T-cell (primary cell): Measurements from ENCODE around the gene ERGIC1. TPM values are rescaled to one million over a fixed set of nuclear protein-coding genes. Genes with fewer than 3 reads are reported as not detected.
"Not testable (repeated sequence)": the region's sequence is repeated elsewhere in the genome, so short reads cannot be mapped to it uniquely, and the experiment has no call there.

Experiments used
- ATAC-seq, 4 experiments: fragments of 200-7000 bp in 3 of 4; fragments of 150-1000 bp in 1 of 4; cut with Tn5 transposase; replicated peaks in 1 of 4; 1 replicate in 3 of 4; 2 replicates in 1 of 4; pipeline ENCODE4 v1.10.0; 2021; ENCODE audit warnings: moderate library complexity in 3 of 4, mild to moderate bottlenecking in 2 of 4, moderate number of reproducible peaks in 1 of 4
- CTCF ChIA-PET, 2 donors: fragments of 300-600 bp; sonication (Branson Sonifier 250); formaldehyde crosslinking; loops; one replicate each; lab custom pipeline; 2022; ENCODE audit warnings: antibody characterized with exemption in 2 of 2; lab: Charles Lee
- POLR2A ChIA-PET, 2 donors: fragments of 300-600 bp; sonication (Branson Sonifier 250); formaldehyde crosslinking; loops; one replicate each; lab custom pipeline; 2022; ENCODE audit warnings: antibody characterized with exemption in 2 of 2; lab: Charles Lee
- DNase-seq, 35 experiments: peaks; one replicate each; pipeline versions ENCODE4 v3.0.0 to v3.0.0-alpha.2; 2013 to 2023
- H3K27ac ChIP-seq: one replicate; pipeline ENCODE4 v1.5.1; 2013; ENCODE audit warnings: low read length
- H3K27me3 ChIP-seq, 2 experiments: replicated peaks in 1 of 2; 1 replicate in 1 of 2; 2 replicates in 1 of 2; pipeline versions ENCODE4 v1.6.1 to v1.7.0; 2013; ENCODE audit warnings: low read length in 1 of 2, mixed read lengths in 1 of 2; ENCODE audit not compliant: control insufficient read depth in 2 of 2, insufficient read depth in 2 of 2; ENCODE audit errors: extremely low read depth in 1 of 2
- H3K36me3 ChIP-seq, 2 donors: 1 replicate in 1 of 2; 2 replicates in 1 of 2; pipeline versions ENCODE4 v1.6.1 to v1.7.0; 2013; ENCODE audit warnings: low read length in 1 of 2; ENCODE audit not compliant: control insufficient read depth in 2 of 2, insufficient read depth in 1 of 2; ENCODE audit errors: extremely low read depth in 1 of 2
- H3K4me1 ChIP-seq, 2 experiments: 1 replicate in 1 of 2; 2 replicates in 1 of 2; pipeline versions ENCODE4 v1.6.1 to v1.7.0; 2013; ENCODE audit warnings: low read length in 2 of 2, mixed read lengths in 1 of 2; ENCODE audit not compliant: insufficient read depth in 2 of 2, control insufficient read depth in 1 of 2; ENCODE audit errors: extremely low read depth in 1 of 2
- H3K4me3 ChIP-seq, 2 donors: 1 replicate in 1 of 2; 2 replicates in 1 of 2; pipeline versions ENCODE4 v1.5.1 to v1.7.0; 2013; ENCODE audit warnings: mild to moderate bottlenecking in 2 of 2, low read length in 1 of 2, moderate library complexity in 1 of 2; ENCODE audit not compliant: control insufficient read depth in 1 of 2; ENCODE audit errors: extremely low read depth in 1 of 2
- H3K9me3 ChIP-seq: 2 replicates; pipeline ENCODE4 v1.7.0; 2013
- H3K27ac Mint-ChIP-seq, 2 donors: one replicate each; pipeline ENCODE4 v1.8.0; 2020 to 2021; ENCODE audit warnings: mild to moderate bottlenecking in 2 of 2, mixed read lengths in 2 of 2
- H3K27me3 Mint-ChIP-seq, 2 donors: one replicate each; pipeline ENCODE4 v1.8.0; 2021 to 2022; ENCODE audit warnings: mixed read lengths in 2 of 2
- H3K36me3 Mint-ChIP-seq: one replicate; pipeline ENCODE4 v1.8.0; 2021; ENCODE audit warnings: mixed read lengths
- H3K4me1 Mint-ChIP-seq, 3 donors: one replicate each; pipeline ENCODE4 v1.8.0; 2020 to 2022; ENCODE audit warnings: mixed read lengths in 3 of 3, mild to moderate bottlenecking in 1 of 3
- H3K4me3 Mint-ChIP-seq, 3 donors: one replicate each; pipeline ENCODE4 v1.8.0; 2020 to 2022; ENCODE audit warnings: mild to moderate bottlenecking in 3 of 3, mixed read lengths in 3 of 3, moderate library complexity in 3 of 3
- H3K9me3 Mint-ChIP-seq, 3 donors: one replicate each; pipeline ENCODE4 v1.8.0; 2020 to 2022; ENCODE audit warnings: mixed read lengths in 3 of 3
- WGBS: methylation state at CpG from one replicate; pipeline ENCODE4 v1.1.5; 2013; ENCODE audit warnings: missing lambda C conversion rate; ENCODE audit not compliant: insufficient coverage; 5-methylcytosine and 5-hydroxymethylcytosine counted together
- total RNA-seq, 35 experiments: library from RNA in 6 of 35; stranded (reverse) in 6 of 35; fragments of 120-200 nt in 1 of 35; gene quantifications; one replicate each; pipeline versions ENCODE4 v1.2.1 to v1.2.4 and lab custom pipeline; 2013 to 2026

ERGIC1 gene
- total RNA-seq, 5 donors from 2014 or later (not counting 1 experiment from before 2014, with no cell fraction given) = 45.5 to 67.7 (median 46.8) TPM

GRCh38 chr5:172846677-172847076 is 12.6 kb downstream of the ERGIC1 start:
- 69% methylated on average over 2 of the region's 4 CpGs for WGBS
- no peak overlapping the region for H3K27ac ChIP-seq
- peaks cover 0 to 34% of the 10 kb centered on the region in 2 experiments for H3K4me1 ChIP-seq
- H3K36me3 ChIP-seq = peaks cover 5 to 7% of the 10 kb centered on the region in 2 donors
- no peaks in the 10 kb centered on the region for H3K9me3 ChIP-seq
- ATAC-seq (no peak), DNase-seq (no peak)
- no peaks in the 10 kb centered on the region for H3K27me3 ChIP-seq
- ChIA-PET POLR2A (interaction anchor here in 1 of 2 donors (0.6 kb wide), 1 partner anchor 11 kb away, joined by 3 read pairs; no protein-coding TSS in a partner anchor), CTCF (interaction anchor here in 1 of 2 donors (0.5 kb wide), 1 partner anchor 148 kb away, joined by 3 read pairs; no protein-coding TSS in a partner anchor)
- Mint-ChIP-seq H3K36me3 (peaks cover 19% of the 10 kb centered on the region), H3K9me3 (no peaks in the 10 kb centered on the region), H3K4me3 (no peak overlapping the region), H3K27me3 (no peaks in the 10 kb centered on the region), H3K27ac (no peak overlapping the region), H3K4me1 (peaks cover 45 to 64% (median 59%) of the 10 kb centered on the region in 3 donors)
- no peak overlapping the region for H3K4me3 ChIP-seq

GRCh38 chr5:172847584-172847983 is 13.5 kb downstream of the ERGIC1 start:
- peaks cover 13% of the 10 kb centered on the region for H3K36me3 Mint-ChIP-seq
- H3K4me1 Mint-ChIP-seq = peaks cover 52 to 68% (median 65%) of the 10 kb centered on the region in 3 donors
- CTCF ChIA-PET, H3K36me3 ChIP-seq, DNase-seq, H3K9me3 Mint-ChIP-seq, H3K27ac Mint-ChIP-seq, H3K27me3 ChIP-seq, POLR2A ChIA-PET, H3K4me3 ChIP-seq, ATAC-seq, H3K27me3 Mint-ChIP-seq, H3K27ac ChIP-seq, H3K9me3 ChIP-seq, H3K4me3 Mint-ChIP-seq: not testable (repeated sequence)
- WGBS = no CpG with 5 or more reads among the region's 13 CpGs
- H3K4me1 ChIP-seq = peaks cover 0 to 43% of the 10 kb centered on the region in 2 experiments

GRCh38 chr5:172848419-172848818 is 14.4 kb downstream of the ERGIC1 start:
- Histone ChIP-seq H3K27ac (no peak overlapping the region), H3K4me1 (peaks cover 0 to 51% of the 10 kb centered on the region in 2 experiments), H3K9me3 (no peaks in the 10 kb centered on the region), H3K27me3 (no peaks in the 10 kb centered on the region), H3K36me3 (peaks cover 6 to 7% of the 10 kb centered on the region in 2 donors), H3K4me3 (no peak overlapping the region)
- Mint-ChIP-seq H3K27ac (no peak overlapping the region), H3K27me3 (no peaks in the 10 kb centered on the region), H3K4me1 (peaks cover 59 to 69% (median 66%) of the 10 kb centered on the region in 3 donors), H3K9me3 (no peaks in the 10 kb centered on the region), H3K4me3 (no peak overlapping the region), H3K36me3 (peaks cover 8% of the 10 kb centered on the region)
- CTCF ChIA-PET = interaction anchor here in 1 of 2 donors (0.8 to 0.9 kb wide), 2 partner anchors 110 to 125 kb away, joined by 3 to 5 read pairs; no protein-coding TSS in a partner anchor
- 100% methylated on average over 1 of the region's 3 CpGs for WGBS
- POLR2A ChIA-PET = no interaction called here
- ATAC-seq = no peak
- DNase-seq = no peak

- no peaks in the 10 kb centered on the region for H3K9me3 Mint-ChIP-seq
- H3K27me3 Mint-ChIP-seq = no peaks in the 10 kb centered on the region
- H3K4me1 Mint-ChIP-seq = peaks cover 71 to 73% (median 73%) of the 10 kb centered on the region in 3 donors
- Histone ChIP-seq H3K4me1 (peaks cover 0 to 60% of the 10 kb centered on the region in 2 experiments), H3K4me3 (no peak overlapping the region), H3K9me3 (no peaks in the 10 kb centered on the region), H3K27ac (peak overlapping the region; percentile 10), H3K36me3 (peaks cover 0 to 2% of the 10 kb centered on the region in 2 donors), H3K27me3 (no peaks in the 10 kb centered on the region)
- ChIA-PET CTCF (interaction anchor here in 1 of 2 donors (0.6 to 1.2 kb wide), 3 partner anchors 10 to 134 kb away, joined by 3 to 4 read pairs (median 4); no protein-coding TSS in a partner anchor), POLR2A (no interaction called here)
- peaks cover 3% of the 10 kb centered on the region for H3K36me3 Mint-ChIP-seq
- WGBS = 73% methylated on average over 10 of the region's 15 CpGs
- ATAC-seq (peak in 2 of 4 experiments; percentile 34 to 38), DNase-seq (peak in 3 of 35 experiments; percentile 6 to 31 (median 9))
- H3K4me3 Mint-ChIP-seq = peak overlapping the region in 1 of 3 donors; percentile 4
- peak overlapping the region; percentile 53 to 58 for H3K27ac Mint-ChIP-seq
Observed at GRCh38 chr5:172849606-172850453, 15.8 kb downstream of the ERGIC1 start.

- Mint-ChIP-seq H3K27ac (no peak overlapping the region), H3K27me3 (no peaks in the 10 kb centered on the region), H3K9me3 (no peaks in the 10 kb centered on the region), H3K4me1 (peaks cover 71 to 79% (median 75%) of the 10 kb centered on the region in 3 donors), H3K36me3 (peaks cover 3% of the 10 kb centered on the region), H3K4me3 (no peak overlapping the region)
- no peak for ATAC-seq
- ChIA-PET POLR2A (no interaction called here), CTCF (interaction anchor here in 1 of 2 donors (1.0 kb wide), 1 partner anchor 9 kb away, joined by 3 read pairs; no protein-coding TSS in a partner anchor)
- DNase-seq = no peak
- Histone ChIP-seq H3K4me1 (peaks cover 0 to 59% of the 10 kb centered on the region in 2 experiments), H3K36me3 (peaks cover 0 to 5% of the 10 kb centered on the region in 2 donors), H3K4me3 (no peak overlapping the region), H3K27me3 (no peaks in the 10 kb centered on the region), H3K9me3 (no peaks in the 10 kb centered on the region), H3K27ac (peak overlapping the region; percentile 10)
- 100% methylated on average over 4 of the region's 6 CpGs for WGBS
Observed at GRCh38 chr5:172850454-172850797, 16.4 kb downstream of the ERGIC1 start.

GRCh38 chr5:172851254-172851653 is 17.2 kb downstream of the ERGIC1 start:
- ATAC-seq, H3K36me3 Mint-ChIP-seq, POLR2A ChIA-PET, H3K27me3 ChIP-seq, H3K27ac Mint-ChIP-seq, H3K27me3 Mint-ChIP-seq, H3K4me3 ChIP-seq, DNase-seq, H3K9me3 Mint-ChIP-seq, CTCF ChIA-PET, H3K9me3 ChIP-seq, H3K36me3 ChIP-seq, H3K4me3 Mint-ChIP-seq, H3K27ac ChIP-seq: not testable (repeated sequence)
- peaks cover 66 to 77% (median 74%) of the 10 kb centered on the region in 3 donors for H3K4me1 Mint-ChIP-seq
- WGBS = 99% methylated on average over 9 of the region's 9 CpGs
- H3K4me1 ChIP-seq = peaks cover 0 to 54% of the 10 kb centered on the region in 2 experiments
